H1 (cell line): ENCODE data around the gene RGS2. TPM values are rescaled to one million over a fixed set of nuclear protein-coding genes. Genes with fewer than 3 reads are reported as not detected.

Experiments
- CTCF ChIA-PET: fragments of 300-600 bp; sonication (Branson Sonifier 250); formaldehyde crosslinking; loops from one replicate; lab custom pipeline; 2021; ENCODE audit not compliant: partially characterized antibody; lab: Charles Lee
- POLR2A ChIA-PET: fragments of 300-600 bp; sonication (Branson Sonifier 250); formaldehyde crosslinking; loops from one replicate; lab custom pipeline; 2021; ENCODE audit warnings: inconsistent platforms; ENCODE audit not compliant: partially characterized antibody; lab: Charles Lee
- DNase-seq, 2 experiments: peaks; one replicate each; pipeline versions ENCODE4 v3.0.0 to v3.0.0-alpha.2; 2010 to 2022; ENCODE audit warnings: low spot score in 2 of 2, low read depth in 1 of 2, mixed read lengths in 1 of 2
- FAIRE-seq: peaks from 2 replicates; lab custom pipeline; 2011; peaks lifted over from hg19 to GRCh38; lab: Jason Lieb, UNC
- H2AFZ ChIP-seq: 2 replicates; pipeline ENCODE4 v1.8.1; 2012; ENCODE audit warnings: low read length, inconsistent platforms
- H2AK5ac ChIP-seq: 2 replicates; pipeline ENCODE4 v1.6.1; 2013; ENCODE audit warnings: low read depth, low read length
- H2BK120ac ChIP-seq: replicated peaks from 2 replicates; pipeline ENCODE3; 2013; ENCODE audit warnings: low read depth, low read length, inconsistent platforms
- H2BK12ac ChIP-seq: 2 replicates; pipeline ENCODE4 v1.6.1; 2013; ENCODE audit warnings: low read depth, low read length
- H2BK15ac ChIP-seq: 2 replicates; pipeline ENCODE4 v1.6.1; 2013; ENCODE audit warnings: low read length
- H2BK20ac ChIP-seq: 2 replicates; pipeline ENCODE4 v1.6.1; 2013; ENCODE audit warnings: low read length
- H2BK5ac ChIP-seq: 2 replicates; pipeline ENCODE4 v1.6.1; 2013; ENCODE audit warnings: low read depth, low read length
- H3K14ac ChIP-seq: 2 replicates; pipeline ENCODE4 v1.6.1; 2013; ENCODE audit warnings: inconsistent platforms; ENCODE audit not compliant: insufficient read length
- H3K18ac ChIP-seq: 2 replicates; pipeline ENCODE4 v1.6.1; 2013; ENCODE audit warnings: low read length; ENCODE audit errors: extremely low read depth
- H3K23ac ChIP-seq: 2 replicates; pipeline ENCODE4 v1.6.1; 2013; ENCODE audit warnings: inconsistent platforms; ENCODE audit not compliant: insufficient read length
- H3K23me2 ChIP-seq: 2 replicates; pipeline ENCODE4 v1.6.1; 2013; ENCODE audit warnings: low read depth, low read length
- H3K27ac ChIP-seq: 2 replicates; pipeline ENCODE4 v1.6.1; 2011; ENCODE audit warnings: low read depth, low read length, inconsistent platforms
- H3K27me3 ChIP-seq, 4 experiments: replicated peaks in 1 of 4; 1 replicate in 1 of 4; 2 replicates in 3 of 4; pipeline versions ENCODE4 v1.6.1 to v1.8.1; 2011 to 2013; ENCODE audit warnings: low read length in 3 of 4, mild to moderate bottlenecking in 3 of 4, inconsistent platforms in 2 of 4, mixed read lengths in 2 of 4, moderate library complexity in 1 of 4; ENCODE audit not compliant: control insufficient read depth in 3 of 4, insufficient read depth in 3 of 4; ENCODE audit errors: extremely low read depth in 1 of 4
- H3K36me3 ChIP-seq, 4 experiments: 2 replicates each; pipeline versions ENCODE4 v1.6.1 to v1.8.1; 2011 to 2013; ENCODE audit warnings: mild to moderate bottlenecking in 4 of 4, low read length in 3 of 4, moderate library complexity in 2 of 4, control low read depth in 1 of 4, inconsistent platforms in 1 of 4; ENCODE audit not compliant: insufficient read depth in 4 of 4, control insufficient read depth in 2 of 4
- H3K4ac ChIP-seq: replicated peaks from 2 replicates; pipeline ENCODE3; 2013; ENCODE audit warnings: low read length, low read depth, mixed read lengths, inconsistent platforms; ENCODE audit not compliant: insufficient read length
- H3K4me1 ChIP-seq, 4 experiments: replicated peaks in 1 of 4; 1 replicate in 1 of 4; 2 replicates in 3 of 4; pipeline versions ENCODE4 v1.6.1 to v1.8.1; 2011 to 2013; ENCODE audit warnings: low read length in 3 of 4, inconsistent platforms in 2 of 4, mixed read lengths in 1 of 4; ENCODE audit not compliant: insufficient read depth in 4 of 4, control insufficient read depth in 3 of 4
- H3K4me2 ChIP-seq, 2 experiments: 2 replicates each; pipeline versions ENCODE4 v1.6.1 to v1.8.1; 2011 to 2013; ENCODE audit warnings: low read depth in 2 of 2, low read length in 2 of 2, control low read depth in 1 of 2, inconsistent platforms in 1 of 2, mild to moderate bottlenecking in 1 of 2; ENCODE audit not compliant: insufficient read depth in 1 of 2
- H3K4me3 ChIP-seq, 4 experiments: fragments of 200-600, 300-600 bp in 1 of 4; sonication (generic), shearing (Covaris generic), sonication (Bioruptor Twin) in 1 of 4; 2 replicates each; pipeline versions ENCODE4 v1.5.1 to v1.8.1; 2011 to 2016; ENCODE audit warnings: low read length in 4 of 4, low read depth in 3 of 4, control low read depth in 2 of 4, inconsistent platforms in 2 of 4, mild to moderate bottlenecking in 2 of 4, mixed read lengths in 1 of 4, moderate library complexity in 1 of 4; ENCODE audit not compliant: insufficient read depth in 2 of 4; ENCODE audit errors: extremely low read depth in 1 of 4
- H3K56ac ChIP-seq: replicated peaks from 2 replicates; pipeline ENCODE3; 2013; ENCODE audit warnings: low read depth, mild to moderate bottlenecking, mixed read lengths, low read length, inconsistent platforms; ENCODE audit not compliant: insufficient read length
- H3K79me1 ChIP-seq: 2 replicates; pipeline ENCODE4 v1.6.1; 2013; ENCODE audit warnings: low read depth, low read length, control low read depth
- H3K79me2 ChIP-seq, 2 experiments: 2 replicates each; pipeline versions ENCODE4 v1.6.1 to v1.8.1; 2012 to 2013; ENCODE audit warnings: low read length in 2 of 2, mild to moderate bottlenecking in 2 of 2, inconsistent platforms in 1 of 2; ENCODE audit not compliant: insufficient read depth in 2 of 2, control insufficient read depth in 1 of 2
- H3K9ac ChIP-seq, 4 experiments: replicated peaks in 1 of 4; 1 replicate in 1 of 4; 2 replicates in 3 of 4; pipeline versions ENCODE4 v1.6.1 to v1.8.1; 2011 to 2013; ENCODE audit warnings: low read depth in 3 of 4, low read length in 3 of 4, control low read depth in 2 of 4, mild to moderate bottlenecking in 2 of 4, moderate library complexity in 2 of 4, inconsistent platforms in 1 of 4; ENCODE audit errors: extremely low read depth in 1 of 4
- H3K9me3 ChIP-seq, 2 experiments: 2 replicates each; pipeline versions ENCODE4 v1.6.1 to v1.8.1; 2012 to 2013; ENCODE audit warnings: mild to moderate bottlenecking in 2 of 2, moderate library complexity in 2 of 2, control low read depth in 1 of 2, inconsistent platforms in 1 of 2, low read depth in 1 of 2, low read length in 1 of 2, mixed read lengths in 1 of 2; ENCODE audit not compliant: insufficient read depth in 2 of 2
- H4K20me1 ChIP-seq, 2 experiments: replicated peaks in 1 of 2; 2 replicates each; pipeline versions ENCODE3 to v1.8.1; 2011 to 2013; ENCODE audit warnings: inconsistent platforms in 2 of 2, low read length in 2 of 2, mild to moderate bottlenecking in 1 of 2; ENCODE audit not compliant: insufficient read depth in 2 of 2, control insufficient read depth in 1 of 2
- H4K5ac ChIP-seq: 2 replicates; pipeline ENCODE4 v1.6.1; 2013; ENCODE audit warnings: low read length, low read depth, mixed read lengths, inconsistent platforms; ENCODE audit not compliant: insufficient read length
- H4K8ac ChIP-seq: 2 replicates; pipeline ENCODE4 v1.8.0; 2013; ENCODE audit warnings: mild to moderate bottlenecking, moderate library complexity, low read length, inconsistent platforms; ENCODE audit not compliant: insufficient read depth; ENCODE audit errors: extremely low read depth
- H4K91ac ChIP-seq: replicated peaks from 2 replicates; pipeline ENCODE3; 2013; ENCODE audit warnings: low read length, mixed read lengths, inconsistent platforms; ENCODE audit not compliant: insufficient read length
- CEBPB ChIP-seq: IDR thresholded peaks from 2 replicates; pipeline ENCODE4 v1.6.1; 2012; ENCODE audit warnings: low read depth, low read length
- CHD2 ChIP-seq: IDR thresholded peaks from 2 replicates; pipeline ENCODE4 v1.6.1; 2012; ENCODE audit warnings: low read length, improper control_type of control experiment
- EP300 ChIP-seq, 2 experiments: IDR thresholded peaks; 1 replicate in 1 of 2; 2 replicates in 1 of 2; pipeline ENCODE4 v1.6.1; 2011 to 2012; ENCODE audit warnings: low read depth in 2 of 2, low read length in 2 of 2, mild to moderate bottlenecking in 2 of 2, borderline replicate concordance in 1 of 2, inconsistent platforms in 1 of 2, moderate library complexity in 1 of 2
- GABPA ChIP-seq: IDR thresholded peaks from 2 replicates; pipeline ENCODE4 v1.6.1; 2011; ENCODE audit warnings: mild to moderate bottlenecking, low read length, moderate library complexity, borderline replicate concordance; ENCODE audit not compliant: insufficient read depth
- RAD21 ChIP-seq, 2 experiments: IDR thresholded peaks in 1 of 2; conservative IDR thresholded peaks in 1 of 2; 2 replicates each; pipeline ENCODE4 v1.6.1; 2011; ENCODE audit warnings: low read depth in 2 of 2, low read length in 2 of 2, improper control_type of control experiment in 1 of 2, inconsistent platforms in 1 of 2, mild to moderate bottlenecking in 1 of 2, moderate library complexity in 1 of 2
- RBBP5 ChIP-seq: IDR thresholded peaks from 2 replicates; pipeline ENCODE4 v1.7.1; 2012; ENCODE audit warnings: low read depth, mild to moderate bottlenecking, inconsistent platforms, low read length, moderate library complexity, borderline replicate concordance
- whole genome bisulfite sequencing, 2 experiments: shearing (Covaris generic) in 1 of 2; methylation state at CpG; one replicate each; pipeline versions ENCODE4 v1.1.6 to v1.1.7; 2013 to 2015; ENCODE audit warnings: low lambda C conversion rate in 2 of 2, mixed read lengths in 2 of 2, inconsistent platforms in 1 of 2, low coverage in 1 of 2, missing lambda C conversion rate in 1 of 2; ENCODE audit not compliant: insufficient replicate concordance in 2 of 2, insufficient coverage in 1 of 2, insufficient read length in 1 of 2; ENCODE audit errors: extremely low coverage in 1 of 2, missing lambda C conversion rate in 1 of 2; 5-methylcytosine and 5-hydroxymethylcytosine counted together
- long read RNA-seq, 2 experiments: library from RNA in 1 of 2; library from capped mRNA in 1 of 2; stranded (forward); transcript quantifications; one replicate each; pipeline ENCODE4 v2.0.0, GENCODE V29; 2021; ENCODE audit warnings: inconsistent platforms in 1 of 2
- polyA minus RNA-seq, 3 experiments: library from RNA; depleted of rRNA, polyadenylated mRNA; stranded (reverse); fragments of >200 nt; gene quantifications; 1 replicate in 2 of 3; 2 replicates in 1 of 3; pipeline ENCODE4 v1.2.3, GENCODE V29; 2011
- polyA plus RNA-seq, 7 experiments: library from polyadenylated mRNA; depleted of rRNA in 3 of 7; stranded (reverse) in 5 of 7; unstranded in 2 of 7; fragments of >200 nt in 5 of 7; fragments of 200-250 nt in 2 of 7; gene quantifications; 1 replicate in 5 of 7; 2 replicates in 1 of 7; 4 replicates in 1 of 7; pipeline versions ENCODE4 v1.2.1 to v1.2.3, GENCODE V29; 2011 to 2013; ENCODE audit warnings: missing spikeins in 2 of 7, mixed read lengths in 2 of 7
- total RNA-seq: library from RNA; stranded (reverse); fragmentation: NEBNext Ultra II Directional; extraction: Animal tissue kit (Norgen Biotek cat#: 25700); gene quantifications from 2 replicates; pipeline ENCODE4 v1.2.1, GENCODE V29; 2021

The RGS2 gene, protein sequence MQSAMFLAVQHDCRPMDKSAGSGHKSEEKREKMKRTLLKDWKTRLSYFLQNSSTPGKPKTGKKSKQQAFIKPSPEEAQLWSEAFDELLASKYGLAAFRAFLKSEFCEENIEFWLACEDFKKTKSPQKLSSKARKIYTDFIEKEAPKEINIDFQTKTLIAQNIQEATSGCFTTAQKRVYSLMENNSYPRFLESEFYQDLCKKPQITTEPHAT
- 16.6 and 17.0 TPM in 2 replicates for total RNA-seq
- 4.4 and 9.1 TPM in 2 replicates for polyA plus RNA-seq (2011; rRNA removed)
- polyA plus RNA-seq (2011; cell fraction: cytosol; rRNA removed), result 12.6 TPM
- 2.3 TPM for polyA plus RNA-seq (2011; cell fraction: nucleus; rRNA removed)
- 10.8 to 14.4 TPM (median 11.1 TPM) in 4 replicates for polyA plus RNA-seq (2012, experiment 1 of 2)
- polyA plus RNA-seq (2012, experiment 2 of 2), result 0.85 TPM
- polyA plus RNA-seq (2013, experiment 1 of 2), result 15.9 TPM
- polyA plus RNA-seq (2013, experiment 2 of 2), result 16.0 TPM
- polyA minus RNA-seq (2011; rRNA and poly(A)+ RNA removed), result 5.4 and 6.6 TPM in 2 replicates
- 10.8 TPM for polyA minus RNA-seq (2011; cell fraction: cytosol; rRNA and poly(A)+ RNA removed)
- 20.5 TPM for polyA minus RNA-seq (2011; cell fraction: nucleus; rRNA and poly(A)+ RNA removed)
- long read RNA-seq, experiment 1, transcript RGS2-201 (5 exons, 1,354 nt), result major isoform, 8 of 12 reads
- long read RNA-seq, experiment 1, partial matches to known transcripts, result 4 of 12 reads
- long read RNA-seq, experiment 1, other reads (novel, unspliced or antisense), result 0 of 12 reads
- long read RNA-seq, experiment 2, transcript RGS2-201 (5 exons, 1,354 nt), result major isoform, 21 of 23 reads
- long read RNA-seq, experiment 2, partial matches to known transcripts, result 0 of 23 reads
- long read RNA-seq, experiment 2, other reads (novel, unspliced or antisense), result 2 of 23 reads

DNA sequence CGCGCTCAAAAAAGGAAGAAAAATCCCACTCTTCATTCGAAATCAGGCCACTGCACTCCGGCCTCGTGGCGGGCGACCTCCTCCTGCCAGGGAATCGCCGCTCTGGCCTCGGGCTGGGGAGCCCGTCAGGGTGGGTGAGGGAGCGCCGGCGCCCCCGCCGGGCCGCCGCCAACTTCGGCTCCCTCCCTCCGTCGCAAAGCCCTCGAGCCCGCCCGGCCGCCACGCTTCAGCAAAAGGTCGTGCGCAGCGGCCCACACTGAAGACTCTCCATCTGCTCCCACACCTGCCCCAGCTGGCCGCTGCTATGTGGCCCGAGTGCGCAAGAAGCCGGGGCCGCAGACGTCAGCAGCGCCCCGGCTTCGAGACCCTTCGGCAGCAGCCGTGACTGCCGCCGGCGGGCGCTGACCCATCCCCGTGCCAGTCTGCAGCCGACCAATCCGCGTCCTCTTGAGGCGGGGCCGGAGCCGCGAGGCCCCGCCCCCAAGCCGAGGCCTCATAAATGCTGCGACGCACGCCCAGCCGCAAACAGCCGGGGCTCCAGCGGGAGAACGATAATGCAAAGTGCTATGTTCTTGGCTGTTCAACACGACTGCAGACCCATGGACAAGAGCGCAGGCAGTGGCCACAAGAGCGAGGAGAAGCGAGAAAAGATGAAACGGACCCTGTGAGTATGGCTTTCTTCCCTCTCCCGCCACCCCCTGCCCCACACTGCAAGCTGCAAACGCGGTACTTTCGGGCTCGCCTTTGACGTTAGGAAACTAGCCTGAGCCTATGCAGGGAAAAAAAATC is at the start of gene RGS2:
Gene RGS2, plus strand, starts transcription at position 522 of the 789 bp plus-strand sequence. Its CDS starts 33 bp downstream, at position 555.
- Histone ChIP-seq H3K23ac (no peak within 1 kb of the TSS), H3K9ac (peak within 1 kb of the TSS; percentile 58 to 87 (median 76)), H3K9me3 (no peaks in the 10 kb centered on the region), H3K4me3 (peak within 1 kb of the TSS; percentile 70 to 90 (median 82)), H3K56ac (no peak within 1 kb of the TSS), H3K4me1 (peaks cover 0 to 7% (median 3%) of the 10 kb centered on the region in 4 experiments; a peak in 3 of 7 replicates), H2BK5ac (peak within 1 kb of the TSS; percentile 68), H2BK15ac (no peak within 1 kb of the TSS; the same call in 1 of the 2 replicates), H3K27me3 (no peaks in the 10 kb centered on the region; a peak in 3 of 7 replicates), H3K14ac (no peak within 1 kb of the TSS), H3K4ac (no peak within 1 kb of the TSS), H3K36me3 (peaks cover 2 to 22% (median 6%) of the 10 kb centered on the region in 4 experiments; a peak in 6 of 8 replicates), H3K23me2 (peaks cover 12% of the 10 kb centered on the region; the same call in 1 of the 2 replicates), H3K4me2 (peak within 1 kb of the TSS; percentile 79 to 85), H3K79me1 (no peaks in the 10 kb centered on the region), H2BK12ac (peak within 1 kb of the TSS; percentile 94; the same call in 1 of the 2 replicates), H2AK5ac (no peak within 1 kb of the TSS), H3K27ac (peak within 1 kb of the TSS; percentile 61), H4K8ac (peak within 1 kb of the TSS; percentile 95), H2BK120ac (no peak within 1 kb of the TSS), H2AFZ (peak within 1 kb of the TSS; percentile 99), H3K79me2 (no peaks in the 10 kb centered on the region), H4K5ac (peak within 1 kb of the TSS; percentile 39), H4K91ac (peak within 1 kb of the TSS; percentile 81), H3K18ac (peak within 1 kb of the TSS; percentile 76; the same call in 1 of the 2 replicates), H2BK20ac (no peak within 1 kb of the TSS), H4K20me1 (no peaks in the 10 kb centered on the region)
- peak; percentile 85 to 92 for DNase-seq
- POLR2A ChIA-PET, result interaction anchor here (0.6 to 3.0 kb wide), 14 partner anchors 11 to 261 kb away, joined by 3 to 17 read pairs (median 4); partner anchors contain the start of gene UCHL5
- 2% methylated on average over 42 of the region's 72 CpGs; no CpG with 5 or more reads in 1 of the 2 experiments for whole genome bisulfite sequencing, 2 experiments
- CTCF ChIA-PET, result interaction anchor here (0.9 to 4.4 kb wide), 8 partner anchors 11 to 218 kb away, joined by 3 to 43 read pairs (median 8); no protein-coding TSS in a partner anchor
- FAIRE-seq, result no peak
- no peak; the same call in 1 of the 2 replicates for TF ChIP-seq CHD2
- no peak for TF ChIP-seq GABPA
- no peak; a peak in 1 of 4 replicates for TF ChIP-seq RAD21 (IDR thresholded peaks at IDR 0.05 in 1 of 2, conservative IDR thresholded peaks at IDR 0.05 in 1 of 2; ENCODE audit: low read depth in 2 of 2, low read length in 2 of 2)
- TF ChIP-seq RBBP5, result peak; percentile 84
- TF ChIP-seq CEBPB, result no peak
- no peak for TF ChIP-seq EP300 (IDR thresholded peaks at IDR 0.05; ENCODE audit: borderline replicate concordance in 1 of 2, low read depth in 2 of 2, low read length in 2 of 2)
